Nephron progenitor cell (in vitro differentiated cells): Measurements from ENCODE around the gene EFEMP1.

Source experiments
- DNase-seq: peaks from one replicate; pipeline ENCODE4 v3.0.0; 2021
- H3K27ac Mint-ChIP-seq: 2 replicates; pipeline ENCODE4 v1.8.0; 2021; ENCODE audit warnings: mild to moderate bottlenecking, moderate library complexity, mixed read lengths
- H3K27me3 Mint-ChIP-seq: 2 replicates; pipeline ENCODE4 v1.8.0; 2021; ENCODE audit warnings: mild to moderate bottlenecking, low read depth, mixed read lengths; ENCODE audit not compliant: poor library complexity
- H3K36me3 Mint-ChIP-seq: 2 replicates; pipeline ENCODE4 v1.8.0; 2021; ENCODE audit warnings: low read depth, mixed read lengths
- H3K4me1 Mint-ChIP-seq: 2 replicates; pipeline ENCODE4 v1.8.0; 2021; ENCODE audit warnings: mixed read lengths
- H3K4me3 Mint-ChIP-seq: 2 replicates; pipeline ENCODE4 v1.8.0; 2021; ENCODE audit warnings: mild to moderate bottlenecking, moderate library complexity, mixed read lengths
- H3K9me3 Mint-ChIP-seq: 2 replicates; pipeline ENCODE4 v1.8.0; 2021; ENCODE audit warnings: mild to moderate bottlenecking, moderate library complexity, mixed read lengths
- CTCF ChIP-seq: fragments of 200-600 bp; sonication (generic); IDR thresholded peaks from 2 replicates; pipeline ENCODE4 v1.5.0; 2021; ENCODE audit warnings: antibody characterized with exemption

Gene EFEMP1

DNA sequence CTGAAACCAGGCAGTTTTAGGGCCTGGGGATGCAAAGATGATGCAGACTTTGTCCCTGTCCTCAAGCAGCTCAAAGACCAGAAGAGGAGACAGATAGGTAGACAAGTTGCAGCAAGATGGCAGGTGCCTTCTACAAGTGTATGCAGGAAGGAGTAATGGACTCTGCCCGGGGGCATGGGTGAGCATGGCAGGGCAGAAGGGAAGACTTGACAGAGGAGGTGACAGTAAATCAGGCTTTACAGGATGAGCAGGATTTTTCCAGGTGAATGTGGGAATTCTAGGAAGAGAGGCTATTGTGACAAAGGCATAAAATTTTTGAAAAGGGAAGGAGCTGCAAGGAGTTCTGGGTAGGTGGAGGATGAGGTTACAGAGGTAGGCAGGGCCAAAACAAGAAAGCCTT is 4.7 kb downstream of the EFEMP1 start:
- Mint-ChIP-seq H3K27ac (no peak overlapping the region), H3K27me3 (peaks cover 12% of the 10 kb centered on the region), H3K4me3 (no peak overlapping the region)

GRCh38 chr2:55917713-55918390 is 5.7 kb downstream of the EFEMP1 start:
- Mint-ChIP-seq H3K9me3 (no peaks in the 10 kb centered on the region), H3K4me1 (peaks cover 10% of the 10 kb centered on the region), H3K27me3 (peaks cover 12% of the 10 kb centered on the region), H3K27ac (no peak overlapping the region), H3K4me3 (no peak overlapping the region), H3K36me3 (no peaks in the 10 kb centered on the region)
- DNase-seq, result no peak
- no peak for TF ChIP-seq CTCF

More for the DNA sequence above, 4.7 kb downstream of the EFEMP1 start:
- Mint-ChIP-seq H3K4me1 (peaks cover 10% of the 10 kb centered on the region), H3K9me3 (no peaks in the 10 kb centered on the region), H3K36me3 (no peaks in the 10 kb centered on the region)
- no peak for TF ChIP-seq CTCF
- DNase-seq, result no peak

DNA sequence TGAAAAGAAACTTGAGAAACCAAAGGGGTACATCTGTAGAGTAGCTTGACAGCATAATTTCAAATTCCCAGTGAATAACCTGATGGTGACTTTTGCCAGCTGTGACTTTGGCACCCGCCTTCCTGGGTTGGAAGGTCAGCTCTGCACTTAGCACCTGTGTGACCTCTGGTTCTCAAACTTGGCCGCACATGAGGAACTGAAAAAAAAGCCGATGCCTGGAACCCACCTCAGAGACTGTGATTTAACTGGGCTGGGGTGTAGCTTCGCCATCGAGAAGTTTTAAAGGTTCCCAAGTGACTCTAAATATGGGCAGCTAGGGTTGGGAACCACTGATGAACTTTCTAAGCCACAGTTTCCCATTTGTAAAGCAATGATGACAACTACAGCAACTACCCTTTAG is 6.5 kb downstream of the EFEMP1 start:
- no peak overlapping the region for H3K27ac Mint-ChIP-seq
- no peak overlapping the region for H3K4me3 Mint-ChIP-seq
- no peak for DNase-seq
- no peaks in the 10 kb centered on the region for H3K9me3 Mint-ChIP-seq
- H3K27me3 Mint-ChIP-seq, result peaks cover 6% of the 10 kb centered on the region
- H3K36me3 Mint-ChIP-seq, result no peaks in the 10 kb centered on the region
- H3K4me1 Mint-ChIP-seq, result peaks cover 4% of the 10 kb centered on the region
- no peak for TF ChIP-seq CTCF

DNA sequence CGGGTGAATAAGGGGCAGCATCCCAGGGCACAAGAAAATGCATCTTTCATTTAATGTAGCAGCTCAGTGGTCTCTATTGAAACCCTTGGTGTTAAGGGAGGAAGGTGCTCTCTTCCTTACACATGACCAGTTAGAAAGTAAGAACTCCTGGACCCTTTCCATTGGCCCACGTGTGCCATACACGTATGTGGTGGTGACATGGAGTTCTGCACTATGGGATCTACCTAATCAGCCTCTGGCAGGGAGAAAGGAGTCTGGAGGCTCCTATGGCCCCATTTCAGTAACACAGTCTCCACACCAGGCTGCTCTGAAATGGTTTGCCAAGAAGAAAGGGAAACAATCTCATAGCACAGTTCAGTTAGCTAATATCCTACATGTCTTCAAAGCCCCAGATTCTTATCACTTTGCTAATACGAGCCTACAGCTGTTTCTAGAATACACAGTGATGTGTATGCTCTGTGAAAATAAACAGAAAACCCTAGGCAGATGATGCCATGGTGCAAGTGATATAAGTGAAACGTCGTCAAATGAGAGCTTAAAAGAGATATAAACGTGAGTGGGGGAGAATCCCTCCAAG is 7.0 kb downstream of the EFEMP1 start:
- H3K36me3 Mint-ChIP-seq, result no peaks in the 10 kb centered on the region
- TF ChIP-seq CTCF, result no peak
- H3K4me1 Mint-ChIP-seq, result no peaks in the 10 kb centered on the region
- no peak for DNase-seq
- H3K4me3 Mint-ChIP-seq, result no peak overlapping the region
- peaks cover 3% of the 10 kb centered on the region for H3K27me3 Mint-ChIP-seq
- H3K27ac Mint-ChIP-seq, result no peak overlapping the region
- H3K9me3 Mint-ChIP-seq, result no peaks in the 10 kb centered on the region

DNA sequence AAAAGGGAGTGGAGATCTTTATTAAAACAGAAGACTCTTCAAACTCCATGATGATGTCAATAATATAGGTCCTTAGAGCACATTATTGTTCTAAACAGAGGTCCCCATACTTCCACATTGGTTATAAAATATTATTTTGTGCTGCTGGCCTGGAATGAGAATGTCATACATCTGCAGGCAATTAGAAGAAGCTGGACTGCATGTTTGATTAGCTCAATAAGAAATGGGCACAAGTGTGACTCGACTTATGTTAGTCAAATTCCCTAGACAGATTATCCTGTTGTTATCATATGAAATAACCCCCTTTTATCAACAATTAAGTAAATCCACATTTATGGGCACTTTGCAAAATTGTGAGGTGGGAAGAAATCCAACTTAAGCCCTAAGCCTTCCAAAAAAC is 8.8 kb downstream of the EFEMP1 start:
- H3K9me3 Mint-ChIP-seq, result no peaks in the 10 kb centered on the region
- no peak overlapping the region for H3K27ac Mint-ChIP-seq
- H3K4me3 Mint-ChIP-seq, result no peak overlapping the region
- no peak for DNase-seq
- no peak for TF ChIP-seq CTCF
- no peaks in the 10 kb centered on the region for H3K4me1 Mint-ChIP-seq
- H3K27me3 Mint-ChIP-seq, result peaks cover 3% of the 10 kb centered on the region
- H3K36me3 Mint-ChIP-seq, result no peaks in the 10 kb centered on the region

- Mint-ChIP-seq H3K27me3 (peaks cover 3% of the 10 kb centered on the region), H3K4me3 (no peak overlapping the region), H3K27ac (no peak overlapping the region), H3K4me1 (peaks cover 5% of the 10 kb centered on the region), H3K36me3 (no peaks in the 10 kb centered on the region), H3K9me3 (no peaks in the 10 kb centered on the region)
- DNase-seq, result no peak
- no peak for TF ChIP-seq CTCF
Measured at GRCh38 chr2:55912926-55913325, 10.7 kb downstream of the EFEMP1 start.
